HepG2 (cell line): ENCODE data around the gene COA3. TPM values are rescaled to one million over a fixed set of nuclear protein-coding genes. Genes with fewer than 3 reads are reported as not detected.
A peak's percentile ranks its signal among the peaks of the same experiment; 100 is the strongest.

ENCODE experiments used
- AKAP8 ChIP-seq: sonication (generic); formaldehyde crosslinking; IDR thresholded peaks from 2 replicates; pipeline ENCODE4 v1.5.1; 2020; ENCODE audit warnings: mild to moderate bottlenecking, missing genetic modification reagents
- ATRX ChIP-seq: sonication (generic); formaldehyde crosslinking; IDR thresholded peaks from 2 replicates; pipeline ENCODE4 v1.4.0; 2020; ENCODE audit warnings: missing genetic modification reagents, borderline replicate concordance
- DRAP1 ChIP-seq: IDR thresholded peaks from 2 replicates; pipeline ENCODE4 v1.6.1; 2016; ENCODE audit warnings: missing genetic modification reagents, missing compliant biosample characterization
- HNF1A ChIP-seq, 2 experiments: sonication (generic) in 1 of 2; formaldehyde crosslinking in 1 of 2; IDR thresholded peaks; 2 replicates each; pipeline versions ENCODE4 v1.4.0 to v1.6.1; 2016 to 2020; ENCODE audit warnings: borderline replicate concordance in 1 of 2, low read depth in 1 of 2, mild to moderate bottlenecking in 1 of 2, missing genetic modification reagents in 1 of 2
- HNF1B ChIP-seq: sonication (generic); formaldehyde crosslinking; IDR thresholded peaks from 2 replicates; pipeline ENCODE4 v1.5.1; 2020; ENCODE audit warnings: mild to moderate bottlenecking, moderate library complexity, missing genetic modification reagents
- PAWR ChIP-seq: sonication (generic); formaldehyde crosslinking; IDR thresholded peaks from 2 replicates; pipeline ENCODE4 v1.4.0; 2020; ENCODE audit warnings: missing genetic modification reagents, mild to moderate bottlenecking, borderline replicate concordance
- PLRG1 ChIP-seq: fragments of 450-650 bp; conservative IDR thresholded peaks from 2 replicates; pipeline ENCODE4 v1.6.1; 2016
- RARG ChIP-seq: sonication (generic); formaldehyde crosslinking; IDR thresholded peaks from 2 replicates; pipeline ENCODE4 v1.4.0; 2020; ENCODE audit warnings: low read depth, mild to moderate bottlenecking, missing genetic modification reagents
- REST ChIP-seq, 2 experiments: IDR thresholded peaks; 2 replicates each; pipeline ENCODE4 v1.6.1; 2011 to 2012; ENCODE audit warnings: low read length in 2 of 2, borderline replicate concordance in 1 of 2, low read depth in 1 of 2, mild to moderate bottlenecking in 1 of 2, moderate library complexity in 1 of 2
- SNAPC2 ChIP-seq: sonication (generic); formaldehyde crosslinking; IDR thresholded peaks from 2 replicates; pipeline ENCODE4 v1.8.1; 2022; ENCODE audit warnings: mild to moderate bottlenecking, missing genetic modification reagents
- ZBTB25 ChIP-seq: IDR thresholded peaks from 2 replicates; pipeline ENCODE4 v1.6.1; 2018; ENCODE audit warnings: missing genetic modification reagents
- ZNF354B ChIP-seq: sonication (generic); formaldehyde crosslinking; IDR thresholded peaks from 2 replicates; pipeline ENCODE4 v1.8.0; 2022; ENCODE audit warnings: mild to moderate bottlenecking, missing genetic modification reagents
- ZNF431 ChIP-seq: sonication (generic); formaldehyde crosslinking; IDR thresholded peaks from 2 replicates; pipeline ENCODE4 v1.9.0; 2022; ENCODE audit warnings: missing genetic modification reagents, low read depth, mild to moderate bottlenecking, borderline replicate concordance
- ZNF605 ChIP-seq: sonication (generic); formaldehyde crosslinking; IDR thresholded peaks from 2 replicates; pipeline ENCODE4 v1.8.0; 2022; ENCODE audit warnings: mild to moderate bottlenecking, missing genetic modification reagents
- ZNF678 ChIP-seq: sonication (generic); formaldehyde crosslinking; IDR thresholded peaks from 2 replicates; pipeline ENCODE4 v1.4.0; 2020; ENCODE audit warnings: mild to moderate bottlenecking, missing genetic modification reagents
- polyA plus RNA-seq, 8 experiments: library from polyadenylated mRNA; depleted of rRNA in 3 of 8; stranded (reverse) in 7 of 8; unstranded in 1 of 8; fragments of >200 nt; fragmentation: Illumina TruSeq in 4 of 8; extraction: Trizol in 4 of 8; gene quantifications; 2 replicates each; pipeline versions ENCODE4 v1.2.1 to v1.2.3, GENCODE V29; 2011 to 2016; ENCODE audit warnings: low read depth in 4 of 8, missing spikeins in 1 of 8, mixed read lengths in 1 of 8; ENCODE audit not compliant: insufficient read depth in 1 of 8
- total RNA-seq, 5 experiments: library from RNA; depleted of rRNA; stranded (reverse); fragments of >200 nt; fragmentation: Illumina TruSeq; extraction: Trizol; gene quantifications; 2 replicates each; pipeline ENCODE4 v1.2.3, GENCODE V29; 2016; ENCODE audit warnings: low read depth in 1 of 5

COA3 gene
- total and polyA plus RNA-seq, 2 of the 13 experiments (the other 11 are each of a cell fraction or from before 2014, with no cell fraction given) = 133 to 202 TPM

GRCh38 chr17:42832934-42833766 is 34.6 kb upstream of the COA3 start, which contains the start of gene PSME3 (continued):
- TF ChIP-seq HNF1A (IDR thresholded peaks at IDR 0.05; ENCODE audit: low read depth) = no peak
- TF ChIP-seq HNF1A (CRISPR knock-in tag; IDR thresholded peaks at IDR 0.05; ENCODE audit: borderline replicate concordance) = peak; percentile 84
- peak; percentile 79 for TF ChIP-seq ZNF678 (CRISPR knock-in tag)
- TF ChIP-seq ZNF605 (CRISPR knock-in tag) = peak; percentile 66; the same call in 1 of the 2 replicates
- no peak for TF ChIP-seq PLRG1
- no peak; the same call in 1 of the 2 replicates for TF ChIP-seq ZNF431 (CRISPR knock-in tag)
- TF ChIP-seq DRAP1 = peak; percentile 81
- TF ChIP-seq HNF1B (CRISPR knock-in tag) = peak; percentile 97
- peak; percentile 48 for TF ChIP-seq SNAPC2 (CRISPR knock-in tag)
- no peak for TF ChIP-seq PAWR (CRISPR knock-in tag)
- TF ChIP-seq REST (IDR thresholded peaks at IDR 0.05; ENCODE audit: borderline replicate concordance in 1 of 2, low read depth in 1 of 2, low read length in 2 of 2) = 0 out of 4 replicates have a peak, but pooled peaks of 1 of the 2 experiments have one; percentile 40
- TF ChIP-seq ATRX (CRISPR knock-in tag) = no peak
- no peak; the same call in 1 of the 2 replicates for TF ChIP-seq AKAP8 (CRISPR knock-in tag)
- TF ChIP-seq RARG (CRISPR knock-in tag) = 0 out of 2 replicates have a peak, but pooled peaks have one; percentile 60
- peak; percentile 88 for TF ChIP-seq ZBTB25 (CRISPR knock-in tag)
- no peak for TF ChIP-seq ZNF354B (CRISPR knock-in tag)
